Mesenchymal stem cell (in vitro differentiated cells and primary cell): ENCODE measurements around the gene TRPM1.

Source experiments
- DNase-seq: peaks from one replicate; pipeline ENCODE4 v3.0.0-alpha.2; 2013
- H2AFZ ChIP-seq: one replicate; pipeline ENCODE4 v1.6.1; 2013; ENCODE audit warnings: low read depth, mild to moderate bottlenecking, control low read depth, inconsistent platforms, low read length, moderate library complexity
- H2AK5ac ChIP-seq: 2 replicates; pipeline ENCODE4 v1.6.1; 2013; ENCODE audit warnings: low read length, moderate library complexity, mild to moderate bottlenecking, inconsistent platforms; ENCODE audit not compliant: severe bottlenecking
- H2BK120ac ChIP-seq: one replicate; pipeline ENCODE4 v1.6.1; 2013; ENCODE audit warnings: low read depth, mild to moderate bottlenecking, inconsistent platforms, low read length, moderate library complexity
- H2BK12ac ChIP-seq, 2 experiments: one replicate each; pipeline ENCODE4 v1.6.1; 2013; ENCODE audit warnings: inconsistent platforms in 2 of 2, low read length in 2 of 2, mild to moderate bottlenecking in 2 of 2, moderate library complexity in 2 of 2, control low read depth in 1 of 2
- H2BK15ac ChIP-seq: one replicate; pipeline ENCODE4 v1.6.1; 2013; ENCODE audit warnings: mild to moderate bottlenecking, low read depth, inconsistent platforms; ENCODE audit not compliant: poor library complexity, severe bottlenecking
- H2BK5ac ChIP-seq: 2 replicates; pipeline ENCODE4 v1.6.1; 2013; ENCODE audit warnings: low read depth, mild to moderate bottlenecking, low read length, control low read depth, inconsistent platforms; ENCODE audit not compliant: poor library complexity, severe bottlenecking
- H3K14ac ChIP-seq, 2 experiments: one replicate each; pipeline ENCODE4 v1.6.1; 2013; ENCODE audit warnings: inconsistent platforms in 2 of 2, low read length in 2 of 2, control low read depth in 1 of 2, mild to moderate bottlenecking in 1 of 2, moderate library complexity in 1 of 2
- H3K18ac ChIP-seq, 2 experiments: one replicate each; pipeline ENCODE4 v1.6.1; 2013; ENCODE audit warnings: inconsistent platforms in 2 of 2, low read length in 2 of 2, control low read depth in 1 of 2, low read depth in 1 of 2, mild to moderate bottlenecking in 1 of 2
- H3K23ac ChIP-seq, 2 experiments: one replicate each; pipeline ENCODE4 v1.6.1; 2013; ENCODE audit warnings: inconsistent platforms in 2 of 2, low read length in 2 of 2, mild to moderate bottlenecking in 2 of 2, moderate library complexity in 2 of 2, control low read depth in 1 of 2
- H3K27ac ChIP-seq: 2 replicates; pipeline ENCODE4 v1.5.1; 2013; ENCODE audit warnings: mild to moderate bottlenecking, moderate library complexity, low read length, control low read depth, inconsistent platforms; ENCODE audit not compliant: poor library complexity, severe bottlenecking
- H3K27me3 ChIP-seq, 2 experiments: 2 replicates each; pipeline versions ENCODE4 v1.6.1 to v1.7.0; 2013; ENCODE audit warnings: low read length in 2 of 2, mild to moderate bottlenecking in 2 of 2, moderate library complexity in 2 of 2, control low read depth in 1 of 2, inconsistent platforms in 1 of 2; ENCODE audit not compliant: control insufficient read depth in 1 of 2, insufficient read depth in 1 of 2
- H3K36me3 ChIP-seq, 2 experiments: 2 replicates each; pipeline versions ENCODE4 v1.6.1 to v1.7.0; 2013; ENCODE audit warnings: low read length in 2 of 2, control low read depth in 1 of 2, inconsistent platforms in 1 of 2, low read depth in 1 of 2, mild to moderate bottlenecking in 1 of 2; ENCODE audit not compliant: insufficient read depth in 2 of 2, control insufficient read depth in 1 of 2
- H3K4ac ChIP-seq, 2 experiments: one replicate each; pipeline ENCODE4 v1.6.1; 2013; ENCODE audit warnings: inconsistent platforms in 2 of 2, low read length in 2 of 2, mild to moderate bottlenecking in 2 of 2, moderate library complexity in 2 of 2, control low read depth in 1 of 2, low read depth in 1 of 2
- H3K4me1 ChIP-seq: 2 replicates; pipeline ENCODE4 v1.6.1; 2013; ENCODE audit warnings: low read depth, low read length, control low read depth; ENCODE audit not compliant: control insufficient read depth, insufficient read depth
- H3K4me2 ChIP-seq: 2 replicates; pipeline ENCODE4 v1.6.1; 2013; ENCODE audit warnings: low read length, mild to moderate bottlenecking, inconsistent platforms; ENCODE audit not compliant: poor library complexity, severe bottlenecking
- H3K4me3 ChIP-seq, 2 experiments: 2 replicates each; pipeline versions ENCODE4 v1.5.1 to v1.7.0; 2013; ENCODE audit warnings: low read length in 2 of 2, mild to moderate bottlenecking in 2 of 2, control low read depth in 1 of 2, low read depth in 1 of 2; ENCODE audit not compliant: insufficient read depth in 1 of 2
- H3K79me1 ChIP-seq: replicated peaks from 2 replicates; pipeline ENCODE4 v1.6.1; 2013; ENCODE audit warnings: mild to moderate bottlenecking, control low read depth, low read length, inconsistent platforms; ENCODE audit not compliant: poor library complexity, severe bottlenecking
- H3K9ac ChIP-seq: 2 replicates; pipeline ENCODE4 v1.7.0; 2013; ENCODE audit warnings: mild to moderate bottlenecking, low read length, moderate library complexity
- H3K9me3 ChIP-seq: 2 replicates; pipeline ENCODE4 v1.7.0; 2013; ENCODE audit warnings: mild to moderate bottlenecking, low read length; ENCODE audit not compliant: control insufficient read depth
- H4K8ac ChIP-seq: one replicate; pipeline ENCODE4 v1.6.1; 2013; ENCODE audit warnings: inconsistent platforms, mild to moderate bottlenecking, low read length, moderate library complexity
- H4K91ac ChIP-seq: one replicate; pipeline ENCODE4 v1.6.1; 2013; ENCODE audit warnings: mild to moderate bottlenecking, low read length, inconsistent platforms
- WGBS: methylation state at CpG from one replicate; pipeline ENCODE4 v1.1.7; 2013; ENCODE audit warnings: mixed read lengths; 5-methylcytosine and 5-hydroxymethylcytosine counted together

The TRPM1 gene

DNA sequence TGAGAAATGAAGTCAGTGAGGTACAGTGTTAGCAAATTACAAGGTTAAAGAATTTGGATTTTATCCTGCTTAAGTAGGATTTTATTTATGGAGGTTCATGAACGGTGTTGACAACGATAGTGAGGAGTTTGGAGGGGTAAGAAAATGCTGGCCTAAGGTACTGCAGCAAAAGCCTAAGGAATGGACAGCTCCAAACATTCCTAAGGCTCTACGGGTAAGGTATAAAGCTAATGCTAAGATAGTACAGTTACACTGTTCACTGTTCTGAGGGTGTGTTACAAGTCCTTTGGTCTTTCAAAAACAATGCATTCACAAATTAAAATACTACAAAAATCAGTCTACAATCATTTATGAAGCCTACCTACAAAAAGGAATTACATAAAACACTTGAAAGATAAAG lies 117.4 kb downstream of the TRPM1 start:
- Histone ChIP-seq H3K79me1 (peaks cover 12% of the 10 kb centered on the region), H2BK15ac (no peak overlapping the region), H3K36me3 (peaks cover 25 to 60% of the 10 kb centered on the region in 2 experiments), H4K91ac (no peak overlapping the region), H3K4me3 (no peak overlapping the region), H3K4me1 (peaks cover 14% of the 10 kb centered on the region), H2BK120ac (no peak overlapping the region), H3K23ac (no peak overlapping the region), H3K9me3 (no peaks in the 10 kb centered on the region), H3K27me3 (no peaks in the 10 kb centered on the region), H3K9ac (no peak overlapping the region), H2AK5ac (no peak overlapping the region), H3K4me2 (no peak overlapping the region), H2AFZ (no peak overlapping the region), H4K8ac (no peak overlapping the region), H2BK12ac (no peak overlapping the region), H3K27ac (no peak overlapping the region), H3K14ac (no peak overlapping the region), H3K4ac (no peak overlapping the region), H3K18ac (no peak overlapping the region), H2BK5ac (no peak overlapping the region)
- WGBS = 95% methylated on average over 2 of the region's 3 CpGs
- DNase-seq = no peak

DNA sequence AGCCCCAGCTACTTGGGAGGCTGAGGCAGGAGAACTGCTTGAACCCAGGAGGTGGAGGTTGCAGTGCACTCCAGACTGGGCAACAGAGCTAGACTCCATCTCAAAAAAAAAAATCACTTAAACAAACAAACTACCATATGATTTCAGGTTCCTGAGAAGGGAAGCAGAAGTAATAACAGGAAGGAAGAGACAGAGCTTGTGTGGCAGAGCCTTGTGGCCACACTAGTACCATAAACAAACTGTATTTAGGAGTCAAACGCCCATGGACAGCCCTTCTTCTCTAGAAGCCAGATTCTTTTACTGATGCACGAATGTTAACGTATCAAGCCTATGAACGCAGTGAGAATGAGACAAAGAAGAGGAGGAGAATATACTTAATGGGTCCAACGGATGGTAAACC lies 122.1 kb downstream of the TRPM1 start:
- no peak overlapping the region for H4K8ac ChIP-seq
- H2AK5ac ChIP-seq = no peak overlapping the region
- H3K36me3 ChIP-seq = peaks cover 12 to 63% of the 10 kb centered on the region in 2 experiments
- H3K4me3 ChIP-seq = no peak overlapping the region
- peaks cover 12% of the 10 kb centered on the region for H3K79me1 ChIP-seq
- H3K4me2 ChIP-seq = no peak overlapping the region
- peaks cover 2% of the 10 kb centered on the region for H3K4me1 ChIP-seq
- no peak overlapping the region for H3K18ac ChIP-seq
- H2BK5ac ChIP-seq = no peak overlapping the region
- no peak overlapping the region for H3K4ac ChIP-seq
- no peak overlapping the region for H4K91ac ChIP-seq
- no peak overlapping the region for H2BK120ac ChIP-seq
- H3K9me3 ChIP-seq = no peaks in the 10 kb centered on the region
- H3K23ac ChIP-seq = no peak overlapping the region
- no peak overlapping the region for H2BK15ac ChIP-seq
- 96% methylated on average over 4 of the region's 5 CpGs for WGBS
- no peak overlapping the region for H3K9ac ChIP-seq
- H3K27ac ChIP-seq = no peak overlapping the region
- no peak overlapping the region for H2BK12ac ChIP-seq
- no peak overlapping the region for H3K14ac ChIP-seq
- H3K27me3 ChIP-seq = no peaks in the 10 kb centered on the region
- no peak overlapping the region for H2AFZ ChIP-seq
- DNase-seq = no peak

DNA sequence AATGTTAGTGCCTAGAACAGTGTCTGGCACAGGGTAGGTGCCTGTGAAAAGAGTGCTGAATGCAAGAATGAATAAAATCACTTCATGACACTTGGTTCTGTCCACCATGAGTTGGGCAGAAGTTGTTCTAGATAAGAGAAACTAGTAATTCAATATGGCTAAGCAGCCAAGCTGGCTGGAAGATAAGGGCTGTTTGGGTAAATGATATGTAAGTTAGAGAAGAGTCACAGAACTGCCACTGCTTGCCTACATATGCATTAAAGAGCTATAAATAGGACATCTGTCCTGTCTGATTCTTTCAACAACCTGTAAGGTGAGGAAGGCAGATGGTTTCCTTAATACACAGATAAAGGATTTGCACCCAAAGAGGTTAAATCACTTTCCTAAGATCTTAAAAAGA lies 123.2 kb downstream of the TRPM1 start:
- no peak overlapping the region for H3K9ac ChIP-seq
- H3K4me3 ChIP-seq = no peak overlapping the region
- H3K18ac ChIP-seq = no peak overlapping the region
- no peaks in the 10 kb centered on the region for H3K9me3 ChIP-seq
- no peak overlapping the region for H2AFZ ChIP-seq
- no peak overlapping the region for H2AK5ac ChIP-seq
- no peak overlapping the region for H2BK12ac ChIP-seq
- H3K27ac ChIP-seq = no peak overlapping the region
- no peak overlapping the region for H4K91ac ChIP-seq
- peaks cover 12% of the 10 kb centered on the region for H3K79me1 ChIP-seq
- no peak overlapping the region for H4K8ac ChIP-seq
- H2BK5ac ChIP-seq = no peak overlapping the region
- no peak overlapping the region for H3K23ac ChIP-seq
- peaks cover 14 to 74% of the 10 kb centered on the region in 2 experiments for H3K36me3 ChIP-seq
- no peak for DNase-seq
- peaks cover 2% of the 10 kb centered on the region for H3K4me1 ChIP-seq
- no peak overlapping the region for H2BK15ac ChIP-seq
- no peaks in the 10 kb centered on the region for H3K27me3 ChIP-seq
- H3K4ac ChIP-seq = no peak overlapping the region
- H3K4me2 ChIP-seq = no peak overlapping the region
- no peak overlapping the region for H3K14ac ChIP-seq
- no peak overlapping the region for H2BK120ac ChIP-seq

DNA sequence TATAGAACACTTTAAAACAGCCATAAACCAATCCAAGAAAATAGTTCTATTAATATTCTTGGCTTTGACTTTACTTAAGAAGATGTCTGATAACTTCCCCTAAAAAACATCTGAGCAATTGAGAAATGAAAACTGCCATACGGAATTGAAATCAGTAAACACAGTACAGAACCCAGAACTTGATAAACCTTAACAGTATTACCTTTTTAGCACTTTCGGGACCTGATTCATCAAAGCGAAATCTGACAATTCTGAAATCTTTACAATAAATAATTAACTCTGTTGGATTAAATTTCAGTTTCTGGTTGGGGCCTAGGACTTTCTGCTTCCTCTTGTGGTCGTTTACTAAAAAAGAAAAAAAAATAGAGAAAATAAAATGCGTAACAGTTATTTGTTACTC lies 127.4 kb downstream of the TRPM1 start:
- no peak overlapping the region for H3K14ac ChIP-seq
- no peaks in the 10 kb centered on the region for H3K27me3 ChIP-seq
- no peak overlapping the region for H2BK15ac ChIP-seq
- H3K9ac ChIP-seq = no peak overlapping the region
- H2AK5ac ChIP-seq = no peak overlapping the region
- no peak overlapping the region for H4K8ac ChIP-seq
- H2BK120ac ChIP-seq = no peak overlapping the region
- H3K4ac ChIP-seq = no peak overlapping the region
- H2BK5ac ChIP-seq = no peak overlapping the region
- no peak for DNase-seq
- H3K23ac ChIP-seq = no peak overlapping the region
- no peak overlapping the region for H4K91ac ChIP-seq
- 100% methylated on average over 2 of the region's 5 CpGs for WGBS
- H3K79me1 ChIP-seq = peaks cover 20% of the 10 kb centered on the region
- H3K27ac ChIP-seq = no peak overlapping the region
- no peak overlapping the region for H3K4me2 ChIP-seq
- H3K36me3 ChIP-seq = peaks cover 6 to 71% of the 10 kb centered on the region in 2 experiments
- peaks cover 2% of the 10 kb centered on the region for H3K4me1 ChIP-seq
- no peak overlapping the region for H3K4me3 ChIP-seq
- no peak overlapping the region for H2AFZ ChIP-seq
- H2BK12ac ChIP-seq = no peak overlapping the region
- H3K18ac ChIP-seq = no peak overlapping the region
- H3K9me3 ChIP-seq = no peaks in the 10 kb centered on the region
